Colonic mucosa (tissue), 4 donors: ENCODE data around the gene UBASH3B. TPM values are rescaled to one million over a fixed set of nuclear protein-coding genes. Genes with fewer than 3 reads are reported as not detected.

Experiments
- DNase-seq: peaks from one replicate; pipeline ENCODE4 v3.0.0-alpha.2; 2020
- H3K27ac ChIP-seq: fragments of 200-600 bp; one replicate; pipeline ENCODE4 v1.8.0; 2021
- H3K27me3 ChIP-seq: fragments of 200-600 bp; one replicate; pipeline ENCODE4 v1.8.0; 2021
- H3K36me3 ChIP-seq: fragments of 200-600 bp; one replicate; pipeline ENCODE4 v1.8.0; 2021
- H3K4me1 ChIP-seq: fragments of 200-600 bp; one replicate; pipeline ENCODE4 v1.8.0; 2021; ENCODE audit warnings: mild to moderate bottlenecking
- H3K4me3 ChIP-seq: fragments of 200-600 bp; one replicate; pipeline ENCODE4 v1.8.0; 2021
- H3K9ac ChIP-seq, 2 donors: one replicate each; pipeline ENCODE4 v1.7.0; 2013; ENCODE audit warnings: control low read depth in 2 of 2, low read depth in 2 of 2, low read length in 2 of 2
- H3K9me3 ChIP-seq: fragments of 200-600 bp; one replicate; pipeline ENCODE4 v1.8.0; 2021
- intact Hi-C: fragments of 100-400 bp; cut with DNase I; formaldehyde crosslinking; loops from one replicate; pipeline ENCODE4 v1.14.1; 2022
- total RNA-seq, 2 donors: library from RNA; stranded (reverse); fragmentation: NEBNext Ultra II Directional in 1 of 2; extraction: Animal tissue kit (Norgen Biotek cat#: 25700) in 1 of 2; gene quantifications; one replicate each; pipeline ENCODE4 v1.2.1, GENCODE V29; 2021
- TF ChIP-seq, protein P1 (sequence below): fragments of 200-600 bp; IDR thresholded peaks from one replicate; pipeline ENCODE4 v1.8.0; 2022; ENCODE audit warnings: antibody characterized with exemption, mild to moderate bottlenecking
- donor health status: healthy.
- donor health status: DM: no; HTN: no; CAD: no.
- donor health status: DM: no; HTN: no; CAD: no.

The UBASH3B gene
- total RNA-seq, 2 donors from 2014 or later = 3.7 to 5.8 TPM

DNA sequence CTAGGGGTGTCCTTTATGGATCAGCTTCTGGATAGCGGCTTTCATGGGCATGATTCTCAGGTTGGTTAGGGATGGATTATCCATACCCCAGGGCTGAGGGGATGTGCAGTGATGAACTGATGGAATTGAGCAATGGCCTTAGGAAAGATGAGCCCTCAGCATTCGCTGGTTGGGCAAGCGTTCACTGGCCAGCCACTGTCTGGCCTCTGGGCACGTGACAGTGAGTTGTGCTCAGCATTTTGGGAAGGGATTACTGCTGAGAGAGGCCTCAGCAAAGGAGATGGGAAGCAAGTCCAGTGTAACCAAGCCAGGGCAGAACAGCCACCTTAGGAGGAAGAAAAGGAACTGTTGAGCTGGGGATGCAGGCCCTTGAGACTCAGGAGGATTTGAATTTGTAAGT is 17.4 kb downstream of the UBASH3B start:
- no peaks in the 10 kb centered on the region for H3K36me3 ChIP-seq
- peak; percentile 23 for DNase-seq
- TF ChIP-seq, protein P1, sequence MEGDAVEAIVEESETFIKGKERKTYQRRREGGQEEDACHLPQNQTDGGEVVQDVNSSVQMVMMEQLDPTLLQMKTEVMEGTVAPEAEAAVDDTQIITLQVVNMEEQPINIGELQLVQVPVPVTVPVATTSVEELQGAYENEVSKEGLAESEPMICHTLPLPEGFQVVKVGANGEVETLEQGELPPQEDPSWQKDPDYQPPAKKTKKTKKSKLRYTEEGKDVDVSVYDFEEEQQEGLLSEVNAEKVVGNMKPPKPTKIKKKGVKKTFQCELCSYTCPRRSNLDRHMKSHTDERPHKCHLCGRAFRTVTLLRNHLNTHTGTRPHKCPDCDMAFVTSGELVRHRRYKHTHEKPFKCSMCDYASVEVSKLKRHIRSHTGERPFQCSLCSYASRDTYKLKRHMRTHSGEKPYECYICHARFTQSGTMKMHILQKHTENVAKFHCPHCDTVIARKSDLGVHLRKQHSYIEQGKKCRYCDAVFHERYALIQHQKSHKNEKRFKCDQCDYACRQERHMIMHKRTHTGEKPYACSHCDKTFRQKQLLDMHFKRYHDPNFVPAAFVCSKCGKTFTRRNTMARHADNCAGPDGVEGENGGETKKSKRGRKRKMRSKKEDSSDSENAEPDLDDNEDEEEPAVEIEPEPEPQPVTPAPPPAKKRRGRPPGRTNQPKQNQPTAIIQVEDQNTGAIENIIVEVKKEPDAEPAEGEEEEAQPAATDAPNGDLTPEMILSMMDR = no peak
- no peaks in the 10 kb centered on the region for H3K27me3 ChIP-seq
- H3K9me3 ChIP-seq = no peaks in the 10 kb centered on the region
- intact Hi-C loops = no loop called here
- no peak overlapping the region for H3K9ac ChIP-seq
- no peak overlapping the region for H3K4me3 ChIP-seq
- no peak overlapping the region for H3K27ac ChIP-seq
- H3K4me1 ChIP-seq = no peaks in the 10 kb centered on the region

DNA sequence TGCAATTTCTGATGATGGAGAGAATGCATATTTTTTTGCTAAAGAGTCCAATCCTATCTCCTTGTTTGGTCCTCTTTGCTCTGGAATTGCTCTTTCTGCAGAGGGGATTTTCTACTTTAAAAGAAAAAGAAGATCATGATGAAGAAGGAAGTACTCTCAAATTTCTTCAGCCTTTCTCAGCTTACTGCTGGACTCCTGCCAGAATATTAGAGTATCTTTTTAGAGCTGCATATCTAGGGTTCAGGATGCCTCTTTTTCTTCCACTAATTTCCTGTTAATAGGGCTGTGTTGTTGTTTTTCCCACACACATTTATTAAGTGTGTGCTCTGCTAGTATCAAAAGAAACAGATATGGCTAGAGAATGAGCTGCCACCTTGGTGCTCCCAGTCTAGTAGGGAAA is 18.2 kb downstream of the UBASH3B start:
- Histone ChIP-seq H3K9me3 (no peaks in the 10 kb centered on the region), H3K4me1 (no peaks in the 10 kb centered on the region), H3K36me3 (no peaks in the 10 kb centered on the region), H3K4me3 (no peak overlapping the region), H3K9ac (no peak overlapping the region), H3K27me3 (no peaks in the 10 kb centered on the region), H3K27ac (no peak overlapping the region)
- TF ChIP-seq, protein P1 = no peak
- intact Hi-C loops = no loop called here
- DNase-seq = no peak

DNA sequence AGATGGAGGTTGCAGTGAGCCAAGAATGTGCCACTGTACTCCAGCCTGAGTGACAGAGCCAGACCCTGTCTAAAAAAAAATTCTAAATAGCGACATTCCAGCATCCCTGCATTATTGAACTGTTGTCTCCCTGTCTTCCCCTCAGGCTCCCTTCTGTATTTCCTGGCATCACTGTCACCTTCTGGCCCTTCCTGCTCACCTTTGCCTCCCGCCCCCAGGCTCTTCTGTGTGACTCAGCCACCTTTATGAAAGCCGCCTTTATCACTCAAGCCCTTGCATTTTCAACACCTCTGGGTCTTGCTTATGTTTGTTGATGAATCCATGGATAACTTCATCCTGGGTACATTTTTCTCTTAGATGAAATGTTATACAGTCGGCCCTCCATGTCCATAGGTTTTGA is 21.1 kb downstream of the UBASH3B start:
- DNase-seq = no peak
- no peaks in the 10 kb centered on the region for H3K4me1 ChIP-seq
- no peak overlapping the region for H3K4me3 ChIP-seq
- no peaks in the 10 kb centered on the region for H3K27me3 ChIP-seq
- intact Hi-C loops = no loop called here
- no peak overlapping the region for H3K27ac ChIP-seq
- no peak overlapping the region for H3K9ac ChIP-seq
- no peaks in the 10 kb centered on the region for H3K36me3 ChIP-seq
- no peaks in the 10 kb centered on the region for H3K9me3 ChIP-seq
- TF ChIP-seq, protein P1 = no peak

DNA sequence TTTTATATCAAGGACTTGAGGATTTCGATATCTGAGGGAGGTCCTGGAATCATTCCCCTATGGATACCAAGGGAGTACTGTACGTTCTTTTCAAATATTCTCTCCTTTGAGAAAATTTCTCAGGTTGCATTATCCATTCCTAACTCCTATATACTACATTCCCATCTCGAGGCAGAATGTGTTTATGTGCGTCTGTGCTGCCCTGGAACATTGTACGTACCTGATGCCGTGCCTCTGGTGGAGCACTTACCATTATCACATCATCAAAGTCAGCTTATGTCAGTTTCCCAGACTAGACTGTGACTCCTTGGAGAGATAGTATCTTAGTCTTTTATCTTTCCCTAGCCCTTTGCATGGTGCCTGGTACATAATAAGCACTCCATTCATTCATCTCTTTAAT is 21.7 kb downstream of the UBASH3B start:
- no peaks in the 10 kb centered on the region for H3K36me3 ChIP-seq
- H3K9ac ChIP-seq = no peak overlapping the region
- no peaks in the 10 kb centered on the region for H3K27me3 ChIP-seq
- TF ChIP-seq, protein P1 = no peak
- H3K4me3 ChIP-seq = no peak overlapping the region
- H3K27ac ChIP-seq = no peak overlapping the region
- DNase-seq = no peak
- H3K4me1 ChIP-seq = no peaks in the 10 kb centered on the region
- no peaks in the 10 kb centered on the region for H3K9me3 ChIP-seq
- intact Hi-C loops = no loop called here

DNA sequence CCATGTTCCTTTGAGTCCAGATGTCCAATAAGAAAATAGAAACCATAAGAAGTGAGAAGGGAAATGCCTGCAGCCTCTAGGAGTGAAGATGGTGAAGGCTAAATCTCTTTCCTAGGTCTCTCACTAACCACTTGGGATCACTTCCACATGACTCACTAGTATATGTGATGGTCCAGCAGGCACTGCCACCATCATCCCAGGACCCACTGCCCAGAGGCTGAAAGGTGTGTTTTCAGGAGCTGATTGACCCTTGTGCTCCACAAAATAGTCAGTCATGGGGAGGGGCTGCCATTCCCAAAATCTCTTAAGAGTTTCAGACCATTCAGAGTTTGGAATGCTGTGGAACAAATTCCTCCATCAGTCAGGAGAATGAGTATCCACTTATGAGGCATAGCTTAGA is 22.9 kb downstream of the UBASH3B start:
- intact Hi-C loops = no loop called here
- H3K9ac ChIP-seq = no peak overlapping the region
- H3K4me1 ChIP-seq = no peaks in the 10 kb centered on the region
- H3K36me3 ChIP-seq = no peaks in the 10 kb centered on the region
- no peak for DNase-seq
- TF ChIP-seq, protein P1 = no peak
- no peak overlapping the region for H3K4me3 ChIP-seq
- H3K9me3 ChIP-seq = no peaks in the 10 kb centered on the region
- no peaks in the 10 kb centered on the region for H3K27me3 ChIP-seq
- H3K27ac ChIP-seq = no peak overlapping the region

DNA sequence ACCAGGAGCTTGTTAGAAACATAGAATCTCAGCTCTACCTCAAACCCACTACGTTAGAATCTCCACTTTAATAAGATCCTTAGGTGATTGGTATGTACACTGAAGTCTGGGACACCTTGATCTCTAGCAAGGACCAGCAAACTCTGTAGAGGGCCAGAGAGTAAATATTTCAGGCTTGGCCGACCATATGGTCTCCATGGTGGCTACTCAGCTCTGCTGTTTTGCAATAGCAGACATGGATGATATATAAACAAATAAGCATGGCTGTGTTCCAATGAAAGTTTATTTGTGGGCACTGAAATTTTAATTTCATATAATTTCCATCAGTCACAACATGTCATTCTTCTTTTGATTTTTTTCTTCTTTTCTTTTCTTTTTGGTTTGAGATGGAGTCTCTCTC is 23.9 kb downstream of the UBASH3B start:
- Histone ChIP-seq H3K4me3 (no peak overlapping the region), H3K9ac (no peak overlapping the region), H3K36me3 (no peaks in the 10 kb centered on the region), H3K9me3 (no peaks in the 10 kb centered on the region), H3K27me3 (no peaks in the 10 kb centered on the region), H3K4me1 (no peaks in the 10 kb centered on the region), H3K27ac (no peak overlapping the region)
- intact Hi-C loops = no loop called here
- DNase-seq = no peak
- TF ChIP-seq, protein P1 = no peak
